COLO668 (cell line): Measurements from ENCODE around the gene UCK2.

Experiments
- DNase-seq: peaks from one replicate; lab custom pipeline; 2025; ENCODE audit not compliant: unreplicated experiment; lab: John Stamatoyannopoulos, UW

Gene UCK2

DNA sequence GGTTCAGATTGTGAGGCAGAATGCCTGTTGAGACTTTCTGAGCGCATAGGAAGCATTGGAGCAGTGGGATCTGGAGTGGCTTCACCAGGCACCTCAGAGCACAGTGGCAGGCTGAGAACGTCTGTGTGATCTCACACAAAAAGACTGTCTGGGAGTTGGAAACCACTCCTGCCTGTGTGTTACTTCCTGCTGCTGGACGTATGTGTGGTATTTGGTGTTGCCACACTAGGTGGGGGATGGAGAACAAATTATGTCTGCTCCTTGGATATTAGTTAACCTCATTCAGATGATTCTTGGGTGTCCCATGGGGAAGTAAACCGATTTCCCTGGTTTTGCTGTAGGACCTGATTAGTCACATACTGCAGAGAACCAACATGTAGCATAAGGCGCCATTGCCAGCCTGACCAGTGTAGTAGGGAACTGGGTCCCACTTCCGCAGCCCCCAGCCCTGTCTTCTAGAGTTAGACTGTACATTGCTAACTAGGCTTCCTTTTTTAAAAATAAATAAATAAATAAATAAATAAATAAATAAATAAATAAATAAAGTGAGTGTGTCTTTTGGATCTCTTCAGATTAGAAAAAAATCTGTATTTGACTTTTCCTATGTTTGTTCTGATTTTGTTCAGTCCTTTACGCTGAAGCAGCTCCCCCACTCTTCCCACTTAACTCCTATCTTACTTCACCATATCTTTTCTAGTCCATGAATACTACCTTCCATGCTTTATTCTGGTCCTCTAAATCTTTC lies 26.9 kb downstream of the UCK2 start:
- DNase-seq, result no peak

DNA sequence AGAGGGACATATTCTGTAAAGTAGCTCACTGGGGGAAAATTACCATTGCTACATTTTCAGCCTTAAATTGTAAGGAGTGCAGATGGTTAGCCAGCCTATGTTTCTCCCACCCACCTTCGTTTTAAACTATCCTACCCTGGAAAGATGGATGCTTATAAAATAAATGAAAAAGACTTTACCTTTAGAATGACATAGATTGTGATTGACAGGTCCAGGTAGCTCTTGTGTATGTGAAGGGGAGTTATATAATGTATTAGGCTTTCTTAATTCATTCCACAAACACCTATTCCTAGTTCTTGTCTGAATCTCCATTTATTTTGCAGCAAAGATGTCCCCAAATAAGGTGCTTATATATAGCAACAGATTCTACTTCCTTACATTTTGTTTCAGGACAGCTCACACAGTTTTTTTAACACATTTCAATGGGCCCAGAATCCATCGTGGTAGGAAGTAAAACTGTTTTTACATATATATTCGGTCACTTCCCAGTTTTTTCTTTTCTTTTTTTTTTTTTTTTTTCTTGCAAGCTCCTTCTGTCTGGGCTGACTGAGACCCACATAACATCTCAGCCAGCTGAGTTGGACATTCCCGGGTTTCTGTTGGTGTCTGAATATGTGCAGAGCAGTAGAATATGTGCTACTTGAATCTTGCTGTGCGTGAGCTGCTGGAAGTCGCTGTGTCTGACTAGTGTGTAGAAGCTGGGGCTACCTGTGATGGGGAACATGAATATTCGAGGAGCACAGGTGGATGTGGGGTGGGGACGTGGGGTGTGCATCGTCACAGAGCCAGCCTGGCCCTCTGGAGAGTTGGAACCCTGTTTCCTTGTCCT lies 27.8 kb downstream of the UCK2 start:
- no peak for DNase-seq

DNA sequence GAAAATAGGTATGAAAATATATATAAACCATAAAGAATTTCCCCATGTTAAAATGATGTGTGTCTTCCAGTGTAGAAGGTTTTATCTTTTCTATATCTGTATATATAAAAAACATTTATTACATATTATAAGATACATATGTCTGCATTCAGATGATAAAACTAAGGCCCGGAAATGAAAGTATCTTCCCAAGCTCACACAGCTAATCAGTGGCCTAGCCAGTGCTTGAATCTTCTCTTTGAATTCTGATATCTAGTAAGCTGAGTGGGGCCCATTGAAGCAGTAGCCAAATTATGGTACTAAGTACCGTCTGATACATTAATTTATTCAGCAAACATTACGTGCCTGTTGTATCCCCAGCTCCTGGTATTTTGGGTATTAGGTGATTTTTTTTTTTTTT lies 28.6 kb downstream of the UCK2 start:
- DNase-seq, result no peak

DNA sequence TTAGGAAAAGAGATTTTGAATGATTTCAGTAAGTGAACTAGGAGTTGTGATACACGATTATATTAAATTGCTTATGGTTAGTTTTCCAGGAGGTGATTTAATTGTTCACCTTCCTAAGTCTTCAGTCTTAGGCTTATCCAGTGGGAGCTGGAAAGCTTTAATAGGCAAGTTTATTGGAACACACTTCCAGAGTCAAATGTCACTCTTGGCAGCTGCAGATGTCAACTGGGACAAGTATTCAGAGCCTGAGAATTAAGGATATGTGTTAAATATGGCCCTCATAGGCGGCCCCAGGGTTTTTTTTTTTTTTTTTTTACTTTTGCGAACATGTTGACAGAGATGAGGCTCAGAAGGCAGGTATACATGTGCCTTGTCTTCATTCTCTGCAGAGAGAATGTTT lies 29.2 kb downstream of the UCK2 start:
- no peak for DNase-seq

DNA sequence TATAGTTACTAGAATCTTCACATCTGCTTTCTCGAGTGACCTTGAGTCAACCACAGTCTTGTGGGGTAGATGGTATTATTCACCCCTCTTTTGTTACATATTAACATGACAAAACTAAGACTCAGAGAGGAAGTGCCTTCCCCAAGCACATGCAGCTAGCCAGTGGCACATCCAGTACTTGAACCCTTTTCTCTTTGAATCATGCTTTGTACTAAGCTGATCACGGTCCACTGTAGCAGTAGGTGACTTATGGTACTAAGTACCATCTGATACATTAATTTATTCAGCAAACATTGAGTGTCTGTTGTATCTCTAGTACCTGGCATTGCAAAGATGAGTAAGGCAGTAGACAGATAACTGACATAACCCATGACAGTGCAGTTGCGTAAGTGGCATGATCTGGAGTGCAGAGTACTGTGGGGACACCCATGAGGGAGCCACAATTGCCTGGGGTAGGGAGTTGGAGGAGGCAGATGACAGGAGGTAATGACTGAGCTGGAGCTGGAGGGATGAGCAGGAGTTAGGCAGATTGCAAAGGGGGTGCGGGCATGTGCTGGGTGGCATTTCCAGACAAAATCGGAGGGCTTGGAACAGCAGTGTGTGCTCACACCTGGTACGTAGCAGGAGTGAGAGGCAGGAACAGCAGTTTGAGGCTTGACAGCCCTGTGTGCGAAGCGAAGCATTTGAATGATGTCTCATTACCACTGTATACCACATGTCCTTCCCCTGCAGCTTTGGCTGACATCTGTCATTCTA lies 29.8 kb downstream of the UCK2 start:
- no peak for DNase-seq

DNA sequence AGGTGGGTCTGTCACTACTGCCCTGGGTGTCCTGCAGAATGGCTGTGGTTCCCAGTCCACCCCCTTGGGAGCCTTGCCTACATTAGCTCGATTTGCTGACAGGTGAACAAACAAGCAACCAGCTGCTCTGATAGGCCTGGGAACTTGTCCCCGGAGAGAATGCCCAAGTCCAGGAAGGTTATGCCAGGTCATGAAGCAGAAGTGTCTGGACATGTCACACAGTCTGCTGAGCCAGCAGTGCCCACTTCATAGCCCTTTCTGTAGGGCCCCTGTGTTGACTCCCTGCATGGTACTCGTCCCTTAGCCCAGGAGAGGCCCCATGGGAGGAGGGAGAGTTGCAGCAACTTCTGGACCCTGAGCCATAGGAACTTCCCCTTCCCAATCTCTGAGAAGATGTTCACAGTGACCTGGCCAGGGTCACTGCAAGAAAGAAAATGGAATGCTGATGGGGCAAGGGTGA lies 31.0 kb downstream of the UCK2 start:
- DNase-seq, result peak; percentile 81

DNA sequence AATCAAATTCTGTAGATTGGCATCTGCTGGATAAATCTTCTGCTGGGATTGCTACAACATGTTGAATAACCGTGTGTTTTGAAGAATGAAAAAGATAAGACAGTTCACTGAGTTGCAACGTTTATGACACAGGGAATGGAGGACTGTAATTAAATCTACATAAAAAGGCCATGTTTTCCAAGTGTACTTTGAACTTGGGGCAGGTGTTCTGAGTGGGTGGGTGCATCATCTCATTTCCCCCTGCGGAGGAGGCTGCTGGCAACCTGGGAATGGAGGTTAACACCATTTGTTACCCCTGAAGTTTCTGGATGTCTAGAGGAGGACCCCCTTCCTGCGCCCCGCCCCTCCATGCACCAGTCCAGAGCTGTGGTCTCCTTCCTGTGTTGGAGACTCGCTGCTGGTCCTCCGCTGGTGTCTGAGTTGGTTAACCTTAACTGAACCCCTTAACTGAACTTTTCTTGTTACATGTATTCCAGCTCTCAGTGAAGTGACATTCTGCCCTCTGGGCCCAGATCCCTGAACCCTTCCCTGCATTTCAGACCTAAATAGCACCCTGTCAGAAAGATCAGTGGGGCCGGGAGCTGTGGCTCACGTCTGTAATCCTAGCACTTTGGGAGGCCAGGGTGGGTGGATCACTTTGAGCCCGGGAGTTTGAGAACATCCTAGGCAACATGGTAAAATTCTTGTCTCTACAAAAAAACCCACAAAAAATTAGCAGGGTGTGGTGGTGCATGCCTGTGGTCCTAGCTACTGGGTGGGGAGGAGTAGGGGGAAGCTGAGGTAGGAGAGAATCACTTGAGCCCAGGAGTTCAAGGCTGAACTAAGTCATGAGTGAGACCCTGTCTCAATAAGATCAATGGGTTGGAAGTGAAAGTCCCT lies 31.8 kb downstream of the UCK2 start:
- DNase-seq, result no peak

DNA sequence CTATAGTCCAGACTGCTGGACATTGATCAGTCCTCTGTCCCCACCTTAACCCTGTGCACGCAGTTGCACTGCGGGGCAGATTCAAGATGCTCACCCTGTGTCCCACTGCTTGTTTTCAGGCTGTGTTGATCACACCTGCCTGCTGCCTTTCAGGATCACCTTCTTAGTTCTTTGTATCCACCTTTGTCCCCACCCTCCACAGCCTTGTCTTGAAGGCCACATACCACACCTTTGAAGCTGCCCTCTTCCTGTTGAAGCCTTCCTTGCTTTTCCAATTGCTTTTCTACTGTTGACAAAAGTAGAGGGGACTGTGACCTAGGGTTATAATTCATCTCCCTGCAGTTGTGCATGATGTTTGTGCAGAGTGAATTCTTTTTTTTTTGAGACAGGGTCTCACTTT lies 32.7 kb downstream of the UCK2 start:
- DNase-seq, result no peak

DNA sequence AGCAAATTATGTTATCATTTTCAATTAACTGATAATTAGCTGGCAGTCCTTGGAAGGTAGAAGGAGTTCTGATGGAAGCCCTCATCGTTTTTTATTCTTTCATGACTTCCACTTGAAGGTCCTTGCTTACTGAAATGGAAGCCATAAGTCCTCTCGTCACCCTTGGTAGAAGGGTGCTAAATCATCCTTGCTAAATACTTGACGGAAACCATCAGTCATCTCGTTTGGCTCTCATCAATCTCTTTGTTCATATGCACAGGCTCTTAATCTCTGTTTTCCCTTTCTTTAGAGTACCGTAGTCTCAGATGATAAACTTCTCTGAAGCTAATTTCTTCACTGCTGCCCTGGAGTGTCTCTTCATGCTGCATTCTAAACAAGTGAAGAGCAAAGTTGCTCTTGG lies 34.5 kb downstream of the UCK2 start:
- no peak for DNase-seq

DNA sequence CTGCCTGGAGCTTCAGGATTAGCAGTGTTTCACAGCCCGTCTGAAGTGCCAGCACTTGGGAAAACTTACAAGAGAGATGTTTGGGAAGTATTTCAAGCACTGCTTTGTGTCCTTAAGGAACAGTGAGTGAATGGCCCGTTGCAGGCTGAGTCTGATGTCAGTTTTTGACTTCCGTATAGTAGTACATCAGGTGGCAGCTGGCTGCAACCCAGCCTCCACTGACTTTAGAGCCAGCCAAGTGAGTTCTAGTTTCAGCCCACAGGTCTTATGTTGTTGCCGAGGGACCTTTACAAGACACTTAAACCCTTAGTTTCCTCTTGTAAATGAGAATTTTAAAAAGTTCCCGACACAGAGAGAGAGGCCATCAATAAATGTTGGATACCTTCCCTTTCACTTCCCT lies 35.0 kb downstream of the UCK2 start:
- no peak for DNase-seq

DNA sequence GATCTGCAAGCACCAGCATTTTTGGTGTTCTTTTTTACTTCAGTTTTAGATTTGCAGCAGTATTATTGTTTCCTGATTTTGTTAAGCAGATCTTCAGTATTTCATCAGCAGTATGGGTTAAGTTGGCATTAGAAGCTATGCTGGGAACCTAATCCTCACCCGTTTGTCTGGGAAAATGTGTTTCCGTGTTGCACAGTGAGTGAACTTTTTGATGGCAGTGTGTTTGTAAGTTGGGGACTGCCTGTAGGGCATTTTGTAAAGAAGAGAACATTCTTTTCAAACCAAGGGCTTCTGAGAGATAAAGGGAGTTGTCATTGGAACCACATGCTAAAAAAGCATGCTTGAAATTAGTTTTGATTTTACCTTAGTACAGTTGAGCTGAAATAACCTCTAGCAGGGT lies 35.9 kb downstream of the UCK2 start:
- DNase-seq, result no peak

DNA sequence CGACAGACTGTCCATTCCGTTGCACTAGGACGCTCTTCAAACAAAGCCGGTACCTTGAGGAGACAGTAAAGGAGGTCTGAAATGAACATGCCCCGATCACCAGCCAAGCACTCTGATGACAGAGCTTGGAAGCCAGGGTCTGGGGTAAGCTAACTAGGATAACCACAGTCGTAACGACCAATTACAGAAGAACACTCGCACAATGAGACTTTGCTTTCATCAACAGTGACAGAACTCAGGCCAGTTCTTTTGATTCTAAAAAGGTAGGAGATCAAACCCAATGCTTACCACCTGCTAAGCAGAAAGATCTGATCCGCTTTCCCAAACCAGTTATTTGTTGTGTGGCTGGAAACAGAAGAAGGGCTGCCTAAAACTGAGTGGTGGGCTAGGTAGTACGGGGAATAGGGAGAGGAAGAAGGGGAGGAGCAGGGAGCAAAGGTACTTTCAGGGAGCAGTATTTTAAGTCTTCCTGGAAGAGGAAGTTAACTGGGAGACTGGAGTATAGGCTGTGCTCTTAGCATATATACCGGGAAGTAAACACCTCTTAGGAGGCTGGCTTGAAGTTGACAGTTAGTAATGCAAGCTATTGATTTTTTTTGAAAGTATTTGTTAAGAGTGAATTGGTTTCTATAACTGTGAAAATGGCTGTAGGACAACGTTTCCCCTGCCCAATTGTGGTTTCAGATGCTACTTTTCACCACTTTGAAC lies 38.4 kb downstream of the UCK2 start:
- DNase-seq, result no peak

DNA sequence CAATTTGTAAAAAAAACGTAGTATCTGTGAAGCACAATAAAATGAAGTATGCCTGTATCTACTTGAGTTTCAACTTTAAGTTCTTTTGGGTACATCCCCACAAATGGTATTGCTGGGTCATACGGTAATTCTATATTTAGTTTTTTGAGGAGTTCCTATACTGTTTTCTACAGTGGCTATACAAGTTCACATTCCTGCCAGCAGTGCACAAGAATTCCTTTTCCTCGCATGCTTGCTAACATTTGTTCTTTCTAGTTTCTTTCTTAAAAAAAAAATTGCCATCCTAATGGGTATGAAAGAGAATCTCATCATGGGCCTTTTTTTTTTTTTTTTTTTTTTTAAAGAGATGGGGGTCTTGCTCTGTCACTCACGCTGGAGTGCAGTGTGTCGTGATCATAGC lies 41.9 kb downstream of the UCK2 start:
- DNase-seq, result no peak

DNA sequence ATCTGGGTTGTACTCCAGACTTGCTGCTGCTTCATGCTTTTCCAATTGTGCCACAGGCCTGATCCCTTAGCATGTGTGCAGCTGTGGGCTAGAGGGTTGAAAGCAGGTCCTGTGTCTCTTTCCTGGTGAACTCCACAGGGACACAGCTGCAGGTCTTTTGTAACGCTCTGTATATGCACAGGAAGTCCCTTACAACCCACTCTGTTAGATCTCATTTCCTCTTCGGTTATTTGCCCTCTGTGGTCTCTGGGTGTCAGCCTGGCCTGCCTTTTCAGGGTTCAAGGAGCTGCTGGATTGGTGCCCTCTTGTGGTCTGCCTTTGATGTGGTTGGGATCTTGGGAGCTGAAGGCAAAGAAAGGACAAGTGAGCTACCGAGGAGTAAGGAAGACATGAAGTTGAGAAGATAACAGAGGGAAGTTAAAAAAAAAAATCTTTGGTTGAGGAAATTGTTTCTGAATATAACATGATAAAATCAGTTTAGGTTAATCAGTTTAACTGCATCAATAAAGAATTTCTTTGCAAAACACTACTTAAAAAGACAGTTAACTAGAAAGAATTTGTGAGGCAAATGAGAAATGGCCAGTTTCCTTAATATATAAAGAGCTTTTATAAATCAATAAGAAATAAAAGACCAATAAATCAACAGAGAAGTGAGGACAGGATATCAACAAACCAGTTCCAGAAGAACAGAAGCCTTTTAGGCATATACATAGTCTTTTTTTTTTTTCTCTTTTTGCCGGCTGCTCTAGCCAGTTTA lies 44.1 kb downstream of the UCK2 start:
- peak; percentile 34 for DNase-seq

DNA sequence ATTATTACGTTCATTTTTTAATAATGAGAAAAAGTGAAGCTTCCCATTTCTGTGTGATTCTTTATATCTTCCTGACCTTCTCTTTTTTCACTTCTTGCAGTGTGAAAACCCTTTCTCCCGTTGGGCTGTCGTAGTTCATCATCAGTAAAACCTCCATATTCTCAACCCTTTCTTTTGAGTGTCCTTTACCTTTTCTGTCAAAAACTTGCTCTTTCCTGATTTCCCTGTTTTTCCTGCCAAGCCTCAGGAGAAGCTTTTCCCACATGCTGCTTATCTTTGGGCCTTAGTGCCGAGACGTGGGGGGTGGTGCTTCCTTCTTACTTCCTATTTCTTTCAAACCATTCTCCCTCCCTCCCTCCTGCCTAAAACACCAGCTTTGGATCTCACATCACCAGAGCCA lies 46.1 kb downstream of the UCK2 start:
- no peak for DNase-seq

DNA sequence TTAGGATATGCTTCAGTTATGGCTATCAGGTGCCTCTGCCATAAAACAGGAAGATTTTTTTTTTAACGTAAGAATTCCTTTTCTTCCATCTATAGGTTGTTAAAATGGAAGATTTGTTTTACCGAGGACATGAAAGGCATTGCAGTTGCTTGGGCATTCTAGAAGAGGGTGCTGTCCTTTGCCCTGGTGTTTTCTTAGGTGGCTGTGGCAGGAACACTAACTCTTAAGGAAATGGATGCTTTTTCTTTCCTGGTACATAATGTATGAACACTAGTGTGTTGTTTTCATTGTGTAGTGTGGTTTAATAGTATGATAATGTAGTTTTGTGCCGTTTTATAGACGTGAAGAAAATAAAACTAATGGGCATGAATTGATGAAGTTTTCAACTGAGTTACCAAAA lies 47.2 kb downstream of the UCK2 start:
- DNase-seq, result no peak

DNA sequence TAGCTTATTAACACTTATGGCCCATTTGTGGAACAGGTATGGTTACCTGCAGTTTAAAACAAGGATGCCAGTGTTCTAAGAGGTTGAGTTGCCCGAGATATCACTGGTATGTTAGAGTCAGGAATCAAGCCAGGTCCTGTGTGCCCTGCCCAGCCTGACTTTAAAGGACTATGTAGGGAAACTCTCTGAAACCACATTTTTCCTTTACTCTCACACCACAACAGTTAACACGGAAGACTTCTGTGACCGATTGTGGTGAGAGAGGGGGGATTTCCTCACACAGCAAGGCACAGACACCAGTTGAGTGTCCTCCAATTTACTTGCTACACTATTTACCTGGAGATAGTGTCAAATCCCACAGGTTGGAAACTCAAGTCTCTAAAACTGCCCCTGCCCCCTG lies 47.8 kb downstream of the UCK2 start:
- no peak for DNase-seq

DNA sequence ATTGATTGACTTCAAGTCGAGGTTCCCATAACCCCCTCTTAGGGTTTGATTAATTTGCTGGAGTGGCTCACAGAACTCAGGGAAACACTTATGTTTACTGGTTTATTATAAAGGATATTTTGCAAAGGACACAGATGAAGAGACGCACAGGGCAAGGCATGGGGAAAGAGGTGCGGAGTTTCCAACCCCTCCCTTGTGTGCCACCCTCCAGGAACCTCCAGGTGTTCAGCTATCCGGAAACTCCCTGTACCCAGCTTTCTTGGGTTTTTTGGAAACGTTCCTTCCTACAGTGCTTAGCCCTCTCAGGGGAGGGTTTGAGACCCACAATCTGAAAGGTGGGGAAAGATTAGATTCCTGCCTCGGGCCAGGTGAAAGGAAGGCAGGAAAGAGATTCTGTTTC lies 48.2 kb downstream of the UCK2 start:
- no peak for DNase-seq

DNA sequence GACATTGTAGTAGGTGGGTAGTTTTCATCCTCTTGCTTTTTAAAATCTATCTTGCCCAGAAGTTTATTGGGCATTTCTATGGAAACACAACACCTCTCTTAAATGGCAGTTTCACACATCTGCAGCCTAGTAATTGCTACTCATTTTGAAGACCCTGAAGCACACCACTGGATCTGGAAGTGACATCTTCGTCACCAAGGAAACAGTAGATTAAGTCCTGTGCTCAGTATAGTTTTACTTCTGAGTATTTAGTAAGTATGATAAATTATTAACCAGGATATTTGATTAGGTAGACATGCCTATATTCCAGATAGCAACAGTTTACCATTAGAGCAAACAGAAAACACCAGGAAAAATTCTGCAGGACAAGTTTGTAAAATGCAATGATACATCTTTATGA lies 48.7 kb downstream of the UCK2 start:
- DNase-seq, result no peak

DNA sequence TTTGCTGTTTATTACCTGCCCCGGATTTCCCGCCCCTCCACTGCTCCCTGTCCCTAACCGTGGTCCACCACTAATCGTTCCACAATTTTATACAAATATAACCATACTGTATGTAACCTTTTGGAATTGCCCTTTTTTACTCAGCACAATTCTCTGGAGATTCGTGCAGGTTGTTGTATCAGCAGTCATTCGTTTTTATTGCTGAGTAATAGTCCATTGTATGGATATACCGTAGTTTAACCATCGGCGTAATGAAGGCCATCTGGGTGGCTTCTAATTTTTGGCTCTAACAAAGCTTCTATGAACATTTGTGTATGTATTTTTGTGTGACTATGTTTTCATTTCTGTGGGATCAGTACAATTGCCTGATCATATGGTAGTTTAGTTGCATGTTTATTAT lies 50.0 kb downstream of the UCK2 start:
- DNase-seq, result no peak
